IMR-90 (cell line): ENCODE data around the gene MYO10. TPM values are rescaled to one million over a fixed set of nuclear protein-coding genes. Genes with fewer than 3 reads are reported as not detected.

ENCODE experiments used
- ATAC-seq: fragments of 200-7000 bp; cut with Tn5 transposase; 2 replicates; pipeline ENCODE4 v1.9.1; 2020; ENCODE audit warnings: low read depth, mild to moderate bottlenecking, moderate library complexity
- BruUV-seq: library from RNA; stranded (reverse); fragments of 400-500 nt; replicated peaks from 2 replicates; lab custom pipeline; 2021; lab: Mats Ljungman, UMichigan
- CTCF ChIA-PET: fragments of 300-600 bp; formaldehyde crosslinking; extraction: SDS; loops from one replicate; lab custom pipeline; 2021; ENCODE audit warnings: antibody characterized with exemption; lab: Yijun Ruan, JAX
- POLR2A ChIA-PET: fragments of 300-600 bp; sonication (Branson Sonifier 250); formaldehyde crosslinking; loops from one replicate; lab custom pipeline; 2022; ENCODE audit warnings: antibody characterized with exemption; ENCODE audit not compliant: unreplicated experiment; lab: Charles Lee
- DNase-seq: peaks from one replicate; pipeline ENCODE4 v3.0.0; 2013
- H2AFZ ChIP-seq: replicated peaks from 2 replicates; pipeline ENCODE3; 2013; ENCODE audit warnings: low read length, mild to moderate bottlenecking; ENCODE audit not compliant: poor library complexity
- H2AK5ac ChIP-seq: 2 replicates; pipeline ENCODE4 v1.6.1; 2013; ENCODE audit warnings: low read depth, low read length, inconsistent platforms
- H2AK9ac ChIP-seq: replicated peaks from 2 replicates; pipeline ENCODE3; 2013; ENCODE audit warnings: mild to moderate bottlenecking, low read depth, low read length, moderate library complexity; ENCODE audit not compliant: poor library complexity
- H2BK120ac ChIP-seq: 2 replicates; pipeline ENCODE4 v1.6.1; 2013; ENCODE audit warnings: low read depth, low read length, inconsistent platforms
- H2BK15ac ChIP-seq: 3 replicates; pipeline ENCODE4 v1.6.1; 2013; ENCODE audit warnings: low read depth, low read length, inconsistent platforms
- H2BK20ac ChIP-seq: 2 replicates; pipeline ENCODE4 v1.6.1; 2013; ENCODE audit warnings: low read depth, mild to moderate bottlenecking, inconsistent platforms, low read length, moderate library complexity
- H2BK5ac ChIP-seq: 2 replicates; pipeline ENCODE4 v1.6.1; 2013; ENCODE audit warnings: mild to moderate bottlenecking, low read depth, low read length, inconsistent platforms; ENCODE audit not compliant: poor library complexity, severe bottlenecking
- H3K14ac ChIP-seq: replicated peaks from 2 replicates; pipeline ENCODE4 v1.6.1; 2013; ENCODE audit warnings: low read depth, low read length, inconsistent platforms
- H3K18ac ChIP-seq: 2 replicates; pipeline ENCODE4 v1.6.1; 2013; ENCODE audit warnings: low read depth, low read length, control low read depth
- H3K23ac ChIP-seq: 2 replicates; pipeline ENCODE4 v1.6.1; 2013; ENCODE audit warnings: low read depth, low read length, inconsistent platforms
- H3K27ac ChIP-seq: 2 replicates; pipeline ENCODE4 v1.5.1; 2013; ENCODE audit warnings: mild to moderate bottlenecking, control low read depth, low read length; ENCODE audit not compliant: insufficient read depth
- H3K27me3 ChIP-seq: 2 replicates; pipeline ENCODE4 v1.6.1; 2013; ENCODE audit warnings: low read length; ENCODE audit not compliant: control insufficient read depth, insufficient read depth
- H3K36me3 ChIP-seq: 2 replicates; pipeline ENCODE4 v1.6.1; 2013; ENCODE audit warnings: low read length, mixed read lengths; ENCODE audit not compliant: control insufficient read depth, insufficient read depth
- H3K4ac ChIP-seq: 2 replicates; pipeline ENCODE4 v1.6.1; 2013; ENCODE audit warnings: low read depth, low read length, inconsistent platforms
- H3K4me1 ChIP-seq: 2 replicates; pipeline ENCODE4 v1.6.1; 2013; ENCODE audit warnings: low read length, mixed read lengths; ENCODE audit not compliant: control insufficient read depth, insufficient read depth
- H3K4me2 ChIP-seq: 2 replicates; pipeline ENCODE4 v1.6.1; 2013; ENCODE audit warnings: low read depth, mild to moderate bottlenecking, control low read depth, low read length, moderate library complexity
- H3K4me3 ChIP-seq: 2 replicates; pipeline ENCODE4 v1.5.1; 2013; ENCODE audit warnings: low read depth, mild to moderate bottlenecking, control low read depth, low read length, moderate library complexity; ENCODE audit not compliant: insufficient read depth
- H3K56ac ChIP-seq: 2 replicates; pipeline ENCODE4 v1.6.1; 2013; ENCODE audit warnings: low read length, inconsistent platforms; ENCODE audit not compliant: insufficient read depth; ENCODE audit errors: extremely low read depth
- H3K79me1 ChIP-seq, 2 experiments: 2 replicates each; pipeline ENCODE4 v1.6.1; 2013; ENCODE audit warnings: low read length in 2 of 2, inconsistent platforms in 1 of 2, low read depth in 1 of 2
- H3K9ac ChIP-seq: 2 replicates; pipeline ENCODE4 v1.6.1; 2013; ENCODE audit warnings: low read depth, low read length, control low read depth
- H3K9me1 ChIP-seq: 2 replicates; pipeline ENCODE4 v1.6.1; 2013; ENCODE audit warnings: low read length, inconsistent platforms; ENCODE audit not compliant: insufficient read depth
- H3K9me3 ChIP-seq: 2 replicates; pipeline ENCODE4 v1.6.1; 2013; ENCODE audit warnings: low read length; ENCODE audit not compliant: control insufficient read depth, insufficient read depth
- H4K20me1 ChIP-seq: 2 replicates; pipeline ENCODE4 v1.6.1; 2013; ENCODE audit warnings: low read length, inconsistent platforms; ENCODE audit not compliant: insufficient read depth
- H4K5ac ChIP-seq: 2 replicates; pipeline ENCODE4 v1.6.1; 2013; ENCODE audit warnings: mild to moderate bottlenecking, low read depth, low read length, control low read depth
- H4K8ac ChIP-seq, 2 experiments: 2 replicates each; pipeline ENCODE4 v1.6.1; 2013; ENCODE audit warnings: low read depth in 2 of 2, low read length in 2 of 2, control low read depth in 1 of 2, inconsistent platforms in 1 of 2
- H4K91ac ChIP-seq: 2 replicates; pipeline ENCODE4 v1.6.1; 2013; ENCODE audit warnings: low read depth, low read length, inconsistent platforms; ENCODE audit not compliant: insufficient read depth
- CEBPB ChIP-seq: IDR thresholded peaks from 2 replicates; pipeline ENCODE4 v1.6.1; 2012; ENCODE audit warnings: low read depth, low read length, improper control_type of control experiment
- CHD1 ChIP-seq: IDR thresholded peaks from 2 replicates; pipeline ENCODE4 v1.6.1; 2012; ENCODE audit warnings: low read depth, low read length, improper control_type of control experiment
- ELK1 ChIP-seq: fragments of 150-350 bp; IDR thresholded peaks from 2 replicates; pipeline ENCODE4 v1.6.1; 2016; ENCODE audit warnings: low read depth, mild to moderate bottlenecking, low read length, moderate library complexity, borderline replicate concordance
- MAZ ChIP-seq: IDR thresholded peaks from 2 replicates; pipeline ENCODE4 v1.6.1; 2012; ENCODE audit warnings: low read depth, mild to moderate bottlenecking, low read length, improper control_type of control experiment, moderate library complexity, borderline replicate concordance
- MXI1 ChIP-seq: IDR thresholded peaks from 2 replicates; pipeline ENCODE4 v1.6.1; 2012; ENCODE audit warnings: low read depth, mild to moderate bottlenecking, low read length, moderate library complexity, borderline replicate concordance
- POLR2A ChIP-seq: IDR thresholded peaks from 2 replicates; pipeline ENCODE4 v1.6.1; 2012; ENCODE audit warnings: mild to moderate bottlenecking, low read depth, low read length
- RAD21 ChIP-seq: IDR thresholded peaks from 2 replicates; pipeline ENCODE4 v1.6.1; 2012; ENCODE audit warnings: low read length, improper control_type of control experiment
- RCOR1 ChIP-seq: IDR thresholded peaks from 2 replicates; pipeline ENCODE4 v1.6.1; 2012; ENCODE audit warnings: mild to moderate bottlenecking, low read length, improper control_type of control experiment; ENCODE audit not compliant: insufficient replicate concordance
- RFX5 ChIP-seq: IDR thresholded peaks from 2 replicates; pipeline ENCODE4 v1.8.0; 2012; ENCODE audit warnings: low read depth, mild to moderate bottlenecking, low read length, moderate library complexity
- SMC3 ChIP-seq: fragments of 150-350 bp; IDR thresholded peaks from 2 replicates; pipeline ENCODE4 v1.6.1; 2016; ENCODE audit warnings: low read depth, mild to moderate bottlenecking, antibody characterized with exemption, low read length, moderate library complexity
- USF2 ChIP-seq: fragments of 150-350 bp; IDR thresholded peaks from 2 replicates; pipeline ENCODE4 v1.6.1; 2017; ENCODE audit warnings: mild to moderate bottlenecking, antibody characterized with exemption, low read length, low read depth
- WGBS, 2 experiments: methylation state at CpG; one replicate each; pipeline versions ENCODE4 v1.1.5 to v1.1.7; 2013; ENCODE audit warnings: missing lambda C conversion rate in 2 of 2; ENCODE audit not compliant: insufficient read length in 1 of 2; ENCODE audit errors: extremely low coverage in 2 of 2; 5-methylcytosine and 5-hydroxymethylcytosine counted together
- dilution Hi-C: fragments of 300-500 bp; cut with HindIII; formaldehyde crosslinking; loops from one replicate; pipeline ENCODE4 v1.14.3; 2018; ENCODE audit warnings: low sequenced_read_pairs; ENCODE audit not compliant: unreplicated experiment
- in situ Hi-C: fragments of 300-500 bp; cut with MboI; formaldehyde crosslinking; loops from 3 replicates; pipeline ENCODE4 v1.14.3; 2019; ENCODE audit warnings: low sequenced_read_pairs, inconsistent platforms, mixed read lengths
- intact Hi-C: fragments of 100-400 bp; cut with micrococcal nuclease; formaldehyde crosslinking; loops from 2 replicates; pipeline ENCODE4 v1.10.0; 2022
- polyA plus RNA-seq, 3 experiments: library from polyadenylated mRNA; depleted of rRNA; stranded (reverse); fragments of >200 nt; gene quantifications; 2 replicates each; pipeline ENCODE4 v1.2.3, GENCODE V29; 2012; ENCODE audit warnings: low replicate concordance in 1 of 3
- total RNA-seq: library from RNA; depleted of rRNA; stranded (reverse); fragments of >200 nt; gene quantifications from 2 replicates; pipeline ENCODE4 v1.2.3, GENCODE V29; 2012

MYO10 gene
- total and polyA plus RNA-seq, 2 of the 4 experiments (the other 2 are of a cell fraction), result 39.9 to 115 TPM

DNA sequence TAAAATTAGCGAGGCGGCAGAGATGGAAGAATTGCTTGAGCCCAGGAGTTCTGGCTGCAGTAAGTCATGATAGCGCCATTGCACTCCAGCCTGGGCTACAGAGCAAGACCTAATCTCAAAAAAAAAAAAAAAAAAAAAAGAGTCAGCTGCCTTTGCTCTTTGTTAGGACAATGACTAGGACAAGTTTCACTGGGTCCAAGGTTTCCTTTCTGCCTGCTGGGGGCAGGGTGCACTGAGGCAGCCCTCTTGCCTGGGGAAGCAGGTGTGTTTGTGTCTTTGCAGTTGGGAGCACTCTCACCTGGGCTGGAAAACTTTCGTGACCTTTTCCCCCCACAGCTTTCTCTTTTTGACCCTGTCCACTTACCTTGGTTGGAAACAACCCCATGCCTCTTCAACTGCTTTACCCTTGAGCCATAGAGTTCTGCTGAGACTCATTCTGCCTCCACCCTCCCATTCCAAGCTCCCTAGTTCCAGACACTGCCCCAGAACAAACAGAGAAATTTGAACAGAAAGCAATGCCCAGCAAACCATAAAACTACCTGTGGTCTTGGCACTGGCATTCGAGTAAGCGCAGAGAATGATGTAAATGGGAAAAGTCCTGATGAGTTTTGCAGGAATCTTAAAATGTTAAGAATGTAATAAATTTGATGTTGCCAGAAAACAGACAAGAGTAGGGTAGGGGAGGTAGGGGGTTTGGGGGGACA lies 17.0 kb upstream of the MYO10 start (continued):
- no peak for TF ChIP-seq RCOR1

- no peaks in the 10 kb centered on the region for H3K79me1 ChIP-seq
- CTCF ChIA-PET, result no interaction called here
- H3K9me3 ChIP-seq, result peaks cover 12% of the 10 kb centered on the region
- H2BK15ac ChIP-seq, result no peak overlapping the region
- ATAC-seq (no peak), DNase-seq (no peak)
- H3K18ac ChIP-seq, result no peak overlapping the region
- TF ChIP-seq MAZ, result no peak
- no peak for TF ChIP-seq MXI1
- TF ChIP-seq POLR2A, result no peak
- no peak for TF ChIP-seq USF2
- no peak for TF ChIP-seq SMC3
- no peak for TF ChIP-seq CHD1
- no peak for TF ChIP-seq CEBPB
- TF ChIP-seq ELK1, result no peak
- no peak for TF ChIP-seq RFX5
- TF ChIP-seq RCOR1, result no peak
- TF ChIP-seq RAD21, result no peak
- WGBS, 2 experiments, result no CpG with 5 or more reads among the region's 1 CpG
- H3K23ac ChIP-seq, result no peak overlapping the region
- no peak overlapping the region for H3K9ac ChIP-seq
- BruUV-seq, result no TSS peak
- no peaks in the 10 kb centered on the region for H3K36me3 ChIP-seq
- no peak overlapping the region for H3K14ac ChIP-seq
- H4K5ac ChIP-seq, result no peak overlapping the region
- dilution Hi-C loops (no loop called here), intact Hi-C loops (no loop called here), in situ Hi-C loops (no loop called here)
- H3K56ac ChIP-seq, result no peak overlapping the region
- no peak overlapping the region for H3K4me2 ChIP-seq
- H2AK5ac ChIP-seq, result no peak overlapping the region
- H3K4ac ChIP-seq, result no peak overlapping the region
- no peak overlapping the region for H4K91ac ChIP-seq
- no peaks in the 10 kb centered on the region for H3K9me1 ChIP-seq
- no peak overlapping the region for H2BK20ac ChIP-seq
- no peaks in the 10 kb centered on the region for H3K27me3 ChIP-seq
- no peaks in the 10 kb centered on the region for H4K20me1 ChIP-seq
- H2BK5ac ChIP-seq, result no peak overlapping the region
- no peak overlapping the region for H3K27ac ChIP-seq
- no peak overlapping the region for H2BK120ac ChIP-seq
- H3K4me3 ChIP-seq, result no peak overlapping the region
- no peak overlapping the region for H2AFZ ChIP-seq
- no peak overlapping the region for H2AK9ac ChIP-seq
- POLR2A ChIA-PET, result no interaction called here
- no peak overlapping the region for H4K8ac ChIP-seq
- no peaks in the 10 kb centered on the region for H3K4me1 ChIP-seq
These were observed 10.6 kb upstream of the MYO10 start for GRCh38 chr5:16946725-16947124.
